Trophoblast cell (in vitro differentiated cells and primary cell): ENCODE measurements around the gene POU6F2.

ENCODE experiments used
- DNase-seq, 2 donors: peaks; one replicate each; pipeline ENCODE4 v3.0.0-alpha.2; 2016
- H2AFZ ChIP-seq: 2 replicates; pipeline ENCODE4 v1.6.1; 2013; ENCODE audit warnings: low read length, moderate library complexity, mild to moderate bottlenecking; ENCODE audit not compliant: insufficient read depth, poor library complexity
- H2AK5ac ChIP-seq: 2 replicates; pipeline ENCODE4 v1.6.1; 2013; ENCODE audit warnings: mild to moderate bottlenecking, low read length
- H2BK120ac ChIP-seq: 2 replicates; pipeline ENCODE4 v1.6.1; 2013; ENCODE audit warnings: low read length, mild to moderate bottlenecking, moderate library complexity; ENCODE audit not compliant: insufficient read depth, poor library complexity
- H2BK12ac ChIP-seq: 2 replicates; pipeline ENCODE4 v1.6.1; 2013; ENCODE audit warnings: mild to moderate bottlenecking, low read length, moderate library complexity
- H2BK5ac ChIP-seq: 2 replicates; pipeline ENCODE4 v1.6.1; 2013; ENCODE audit warnings: low read length, low read depth, moderate library complexity, mild to moderate bottlenecking; ENCODE audit not compliant: poor library complexity
- H3K14ac ChIP-seq: 2 replicates; pipeline ENCODE4 v1.6.1; 2013; ENCODE audit warnings: mild to moderate bottlenecking, low read length
- H3K18ac ChIP-seq: 2 replicates; pipeline ENCODE4 v1.6.1; 2013; ENCODE audit warnings: mild to moderate bottlenecking, low read length
- H3K23ac ChIP-seq: 2 replicates; pipeline ENCODE4 v1.6.1; 2013; ENCODE audit warnings: low read length
- H3K27ac ChIP-seq: 2 replicates; pipeline ENCODE4 v1.5.1; 2013; ENCODE audit warnings: low read depth, mild to moderate bottlenecking, inconsistent platforms, low read length, moderate library complexity
- H3K27me3 ChIP-seq: 2 replicates; pipeline ENCODE4 v1.6.1; 2013; ENCODE audit warnings: inconsistent platforms, mild to moderate bottlenecking, low read length, moderate library complexity; ENCODE audit not compliant: insufficient read depth
- H3K36me3 ChIP-seq, 2 experiments: 1 replicate in 1 of 2; 2 replicates in 1 of 2; pipeline ENCODE4 v1.6.1; 2013; ENCODE audit warnings: low read length in 2 of 2, mild to moderate bottlenecking in 2 of 2, moderate library complexity in 1 of 2; ENCODE audit not compliant: insufficient read depth in 2 of 2, control insufficient read depth in 1 of 2
- H3K4ac ChIP-seq: 2 replicates; pipeline ENCODE4 v1.6.1; 2013; ENCODE audit warnings: low read depth, mild to moderate bottlenecking, low read length, moderate library complexity
- H3K4me1 ChIP-seq, 2 experiments: 1 replicate in 1 of 2; 2 replicates in 1 of 2; pipeline ENCODE4 v1.6.1; 2013; ENCODE audit warnings: low read length in 2 of 2, mild to moderate bottlenecking in 2 of 2, moderate library complexity in 1 of 2; ENCODE audit not compliant: insufficient read depth in 2 of 2, control insufficient read depth in 1 of 2
- H3K4me2 ChIP-seq: 2 replicates; pipeline ENCODE4 v1.6.1; 2013; ENCODE audit warnings: inconsistent platforms, mild to moderate bottlenecking, low read length, moderate library complexity
- H3K4me3 ChIP-seq: 2 replicates; pipeline ENCODE4 v1.5.1; 2013; ENCODE audit warnings: mild to moderate bottlenecking, low read depth, low read length, inconsistent platforms
- H3K79me1 ChIP-seq: one replicate; pipeline ENCODE4 v1.6.1; 2013; ENCODE audit warnings: low read length
- H3K79me2 ChIP-seq: 2 replicates; pipeline ENCODE4 v1.6.1; 2013; ENCODE audit warnings: low read length, mild to moderate bottlenecking; ENCODE audit not compliant: control insufficient read depth, insufficient read depth, poor library complexity
- H3K9ac ChIP-seq: 2 replicates; pipeline ENCODE4 v1.6.1; 2013; ENCODE audit warnings: mild to moderate bottlenecking, low read length
- H3K9me3 ChIP-seq: 2 replicates; pipeline ENCODE4 v1.6.1; 2013; ENCODE audit warnings: low read depth, mild to moderate bottlenecking, control low read depth, inconsistent platforms, low read length; ENCODE audit not compliant: insufficient read depth
- H4K12ac ChIP-seq: 2 replicates; pipeline ENCODE4 v1.6.1; 2013; ENCODE audit warnings: low read depth, mild to moderate bottlenecking, low read length, moderate library complexity
- H4K8ac ChIP-seq: 2 replicates; pipeline ENCODE4 v1.6.1; 2013; ENCODE audit warnings: low read depth, mild to moderate bottlenecking, low read length, moderate library complexity
- H4K91ac ChIP-seq: one replicate; pipeline ENCODE4 v1.6.1; 2013; ENCODE audit warnings: low read depth, mild to moderate bottlenecking, low read length, moderate library complexity
- WGBS: extraction: QIAGEN DNeasy Blood & Tissue Kit; methylation state at CpG from one replicate; pipeline ENCODE4 v1.1.7; 2013; ENCODE audit warnings: missing lambda C conversion rate; ENCODE audit not compliant: insufficient read length, insufficient coverage; ENCODE audit errors: extremely low coverage; 5-methylcytosine and 5-hydroxymethylcytosine counted together

The POU6F2 gene

DNA sequence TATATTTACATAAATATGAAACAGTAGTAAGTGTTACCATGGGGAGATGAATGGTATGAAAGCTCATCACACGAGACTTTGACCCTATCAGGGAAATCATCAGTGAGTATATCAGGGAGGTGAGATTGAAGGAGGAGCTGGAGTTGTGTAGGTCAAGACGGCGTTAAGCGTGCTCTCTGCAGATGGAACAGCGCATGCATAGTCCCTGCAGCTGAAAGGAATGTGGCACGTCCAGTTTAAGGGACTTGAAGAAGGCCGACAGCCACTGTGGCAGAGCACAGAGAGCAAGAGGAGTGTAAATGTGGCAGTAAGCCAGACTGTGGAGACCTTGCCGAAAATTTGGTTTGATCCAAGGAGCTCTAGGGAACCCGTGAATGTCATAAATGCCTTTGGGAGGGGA lies 38.9 kb downstream of the POU6F2 start:
- no peak overlapping the region for H3K14ac ChIP-seq
- H3K9ac ChIP-seq: no peak overlapping the region
- H3K79me2 ChIP-seq: no peaks in the 10 kb centered on the region
- H4K12ac ChIP-seq: no peak overlapping the region
- H4K8ac ChIP-seq: no peak overlapping the region
- no peak overlapping the region for H2AFZ ChIP-seq
- H3K79me1 ChIP-seq: no peaks in the 10 kb centered on the region
- peak overlapping the region; percentile 46 for H3K4me2 ChIP-seq
- no peaks in the 10 kb centered on the region for H3K36me3 ChIP-seq
- no peak overlapping the region for H3K27ac ChIP-seq
- no peak overlapping the region for H2BK12ac ChIP-seq
- H3K23ac ChIP-seq: no peak overlapping the region
- H3K27me3 ChIP-seq: no peaks in the 10 kb centered on the region
- H3K4me3 ChIP-seq: no peak overlapping the region
- H2BK120ac ChIP-seq: no peak overlapping the region
- no CpG with 5 or more reads among the region's 9 CpGs for WGBS
- no peak overlapping the region for H2AK5ac ChIP-seq
- H3K4me1 ChIP-seq: peaks cover 3% of the 10 kb centered on the region in 2 experiments
- DNase-seq: peak; percentile 88 to 92
- no peak overlapping the region for H3K18ac ChIP-seq
- no peak overlapping the region for H4K91ac ChIP-seq
- no peaks in the 10 kb centered on the region for H3K9me3 ChIP-seq
- no peak overlapping the region for H2BK5ac ChIP-seq
- H3K4ac ChIP-seq: no peak overlapping the region

DNA sequence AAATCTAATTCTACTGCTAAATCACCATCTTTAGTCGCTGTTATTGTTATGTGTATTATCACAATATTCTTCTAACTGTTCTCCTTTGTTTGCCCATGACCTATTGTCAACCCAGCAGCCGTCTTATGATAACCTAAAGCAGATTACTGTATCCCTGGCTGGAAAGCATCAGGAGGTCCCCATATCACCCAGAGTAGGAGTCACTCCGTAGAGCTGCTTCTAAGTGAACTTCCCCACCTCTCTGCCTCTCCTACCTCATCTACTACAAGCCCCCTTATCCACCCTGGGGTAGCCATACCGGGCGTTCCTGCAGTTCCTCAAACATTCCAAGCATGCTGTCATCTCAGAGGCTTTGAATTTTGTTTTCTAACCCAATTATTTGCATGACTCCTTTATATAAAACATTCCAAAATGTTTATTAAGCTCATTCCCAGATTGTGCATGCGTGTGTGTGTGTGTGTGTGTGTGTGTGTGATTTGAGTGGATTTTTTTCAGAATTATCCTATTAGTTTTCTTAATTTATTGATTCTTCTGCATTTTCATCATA lies 39.7 kb downstream of the POU6F2 start:
- Histone ChIP-seq H3K14ac (no peak overlapping the region), H3K36me3 (no peaks in the 10 kb centered on the region), H4K8ac (no peak overlapping the region), H2BK12ac (peak overlapping the region; percentile 36), H3K4me1 (peaks cover 3% of the 10 kb centered on the region in 2 experiments), H2AK5ac (no peak overlapping the region), H3K23ac (peak overlapping the region; percentile 46), H2BK5ac (no peak overlapping the region), H3K18ac (no peak overlapping the region), H2AFZ (no peak overlapping the region), H3K9me3 (no peaks in the 10 kb centered on the region), H3K4ac (no peak overlapping the region), H3K9ac (no peak overlapping the region), H4K91ac (peak overlapping the region; percentile 51), H3K4me2 (no peak overlapping the region), H4K12ac (no peak overlapping the region), H3K79me1 (no peaks in the 10 kb centered on the region), H3K27me3 (no peaks in the 10 kb centered on the region), H3K79me2 (no peaks in the 10 kb centered on the region), H3K4me3 (no peak overlapping the region), H3K27ac (no peak overlapping the region), H2BK120ac (no peak overlapping the region)
- no CpG with 5 or more reads among the region's 6 CpGs for WGBS
- peak in 1 of 2 donors; percentile 26 for DNase-seq

DNA sequence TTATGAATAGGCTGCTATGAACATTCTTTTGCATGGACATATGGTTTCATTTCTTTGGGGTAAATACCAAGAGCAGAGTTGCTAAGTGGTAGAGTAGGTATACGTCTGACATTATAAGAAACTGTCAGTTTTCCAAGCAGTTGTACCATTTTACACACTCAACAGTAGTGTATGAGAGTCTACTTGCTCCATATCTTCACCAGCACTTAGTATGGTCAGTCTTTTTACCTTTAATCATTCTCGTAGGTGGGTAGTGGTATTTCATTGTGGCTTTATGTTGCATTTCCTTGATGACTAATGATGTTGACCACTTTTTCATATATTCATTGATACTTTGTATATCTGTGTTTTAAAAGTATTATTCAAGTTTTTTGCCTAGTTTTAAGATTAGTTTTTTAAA lies 45.1 kb downstream of the POU6F2 start:
- H4K12ac ChIP-seq: no peak overlapping the region
- no peak overlapping the region for H3K14ac ChIP-seq
- H2AK5ac ChIP-seq: no peak overlapping the region
- H3K36me3 ChIP-seq: no peaks in the 10 kb centered on the region
- no peaks in the 10 kb centered on the region for H3K79me1 ChIP-seq
- H4K8ac ChIP-seq: no peak overlapping the region
- H3K4me3 ChIP-seq: no peak overlapping the region
- H2BK120ac ChIP-seq: no peak overlapping the region
- no peak overlapping the region for H2BK5ac ChIP-seq
- H3K9ac ChIP-seq: no peak overlapping the region
- H3K79me2 ChIP-seq: no peaks in the 10 kb centered on the region
- WGBS: no CpG with 5 or more reads among the region's 2 CpGs
- H3K9me3 ChIP-seq: no peaks in the 10 kb centered on the region
- no peak overlapping the region for H3K4me2 ChIP-seq
- H4K91ac ChIP-seq: no peak overlapping the region
- H3K23ac ChIP-seq: no peak overlapping the region
- H3K4ac ChIP-seq: no peak overlapping the region
- H2BK12ac ChIP-seq: no peak overlapping the region
- no peak overlapping the region for H2AFZ ChIP-seq
- no peak for DNase-seq
- H3K27me3 ChIP-seq: no peaks in the 10 kb centered on the region
- no peaks in the 10 kb centered on the region for H3K4me1 ChIP-seq
- no peak overlapping the region for H3K18ac ChIP-seq
- H3K27ac ChIP-seq: no peak overlapping the region

DNA sequence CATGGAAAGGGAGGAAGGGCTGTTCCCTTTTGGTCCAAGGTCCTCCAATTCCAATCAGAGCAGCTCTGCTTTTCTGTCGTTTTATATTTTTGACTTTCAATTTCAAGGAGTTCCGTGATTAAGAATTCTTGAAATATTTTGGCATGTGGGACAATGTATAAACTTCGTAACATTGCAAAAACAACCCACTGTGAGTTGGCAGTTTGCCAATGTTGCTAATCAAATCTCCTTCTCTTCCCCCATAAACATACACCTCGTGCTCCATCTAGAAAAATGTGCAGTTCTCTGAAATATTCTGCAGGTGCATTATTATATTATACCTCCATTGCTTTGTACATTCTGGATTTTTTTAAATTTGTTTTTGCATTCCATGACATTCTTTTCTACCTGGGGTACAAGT lies 49.8 kb downstream of the POU6F2 start:
- Histone ChIP-seq H3K23ac (no peak overlapping the region), H3K4me1 (no peaks in the 10 kb centered on the region), H3K9me3 (no peaks in the 10 kb centered on the region), H3K27ac (no peak overlapping the region), H4K12ac (no peak overlapping the region), H3K4me3 (no peak overlapping the region), H4K8ac (no peak overlapping the region), H3K9ac (no peak overlapping the region), H2AFZ (no peak overlapping the region), H2BK5ac (no peak overlapping the region), H2AK5ac (no peak overlapping the region), H3K14ac (no peak overlapping the region), H3K79me2 (no peaks in the 10 kb centered on the region), H2BK12ac (no peak overlapping the region), H3K36me3 (no peaks in the 10 kb centered on the region), H3K27me3 (no peaks in the 10 kb centered on the region), H3K18ac (no peak overlapping the region), H3K4me2 (no peak overlapping the region), H3K4ac (no peak overlapping the region), H3K79me1 (no peaks in the 10 kb centered on the region), H4K91ac (no peak overlapping the region), H2BK120ac (no peak overlapping the region)
- DNase-seq: no peak
- no CpG with 5 or more reads among the region's 4 CpGs for WGBS
